HepG2 (cell line): ENCODE results near the gene GLE1. TPM values are rescaled to one million over a fixed set of nuclear protein-coding genes. Genes with fewer than 3 reads are reported as not detected.

Source experiments
- ATAC-seq: fragments of 200-7000 bp; cut with Tn5 transposase; 3 replicates; pipeline ENCODE4 v1.9.1; 2020; ENCODE audit warnings: mild to moderate bottlenecking, moderate library complexity
- BruUV-seq: library from RNA; stranded (reverse); fragments of 400-500 nt; replicated peaks from 2 replicates; lab custom pipeline; 2021; lab: Mats Ljungman, UMichigan
- CTCF ChIA-PET: fragments of 300-600 bp; formaldehyde crosslinking; extraction: SDS; loops from one replicate; lab custom pipeline; 2021; ENCODE audit warnings: low total read pairs, inconsistent platforms, low intra/inter-chr PET ratio; lab: Yijun Ruan, JAX
- POLR2A ChIA-PET: fragments of 350-600 bp; sonication (Branson Sonifier 250); formaldehyde crosslinking; loops from one replicate; lab custom pipeline; 2020; ENCODE audit warnings: antibody characterized with exemption, inconsistent platforms; lab: Yijun Ruan, JAX
- DNase-seq: peaks from one replicate; pipeline ENCODE4 v3.0.0-alpha.2; 2015; ENCODE audit warnings: low spot score
- FAIRE-seq: peaks from 3 replicates; lab custom pipeline; 2011; peaks lifted over from hg19 to GRCh38; lab: Jason Lieb, UNC
- H2AFZ ChIP-seq: one replicate; pipeline ENCODE4 v1.6.1; 2011; ENCODE audit warnings: low read length, inconsistent platforms
- H3K27ac ChIP-seq: fragments of 300-600 bp; 3 replicates; pipeline ENCODE4 v1.8.0; 2011; ENCODE audit warnings: mixed run types, mild to moderate bottlenecking, mixed read lengths, low read length, inconsistent platforms; ENCODE audit not compliant: insufficient read depth; ENCODE audit errors: extremely low read length
- H3K27me3 ChIP-seq, 2 experiments: fragments of 200-600 bp in 1 of 2; 2 replicates in 1 of 2; 3 replicates in 1 of 2; pipeline versions ENCODE4 v1.6.0 to v1.8.0; 2011; ENCODE audit warnings: low read length in 2 of 2, mild to moderate bottlenecking in 2 of 2, moderate library complexity in 2 of 2, inconsistent platforms in 1 of 2; ENCODE audit not compliant: insufficient read depth in 2 of 2, control insufficient read depth in 1 of 2
- H3K36me3 ChIP-seq, 2 experiments: fragments of 200-600 bp in 1 of 2; replicated peaks in 1 of 2; 2 replicates in 1 of 2; 3 replicates in 1 of 2; pipeline versions ENCODE4 v1.5.1 to v1.8.0; 2011; ENCODE audit warnings: low read length in 2 of 2, inconsistent platforms in 1 of 2; ENCODE audit not compliant: insufficient read depth in 2 of 2, control insufficient read depth in 1 of 2
- H3K4me1 ChIP-seq: 2 replicates; pipeline ENCODE4 v1.5.1; 2012; ENCODE audit warnings: low read length, inconsistent platforms; ENCODE audit not compliant: insufficient read depth
- H3K4me2 ChIP-seq: 2 replicates; pipeline ENCODE4 v1.6.0; 2011; ENCODE audit warnings: low read depth, low read length, inconsistent platforms
- H3K4me3 ChIP-seq, 3 experiments: fragments of 200-600 bp in 1 of 3; sonication (generic), shearing (Covaris generic) in 1 of 3; replicated peaks in 1 of 3; 2 replicates each; pipeline ENCODE4 v1.5.1; 2011 to 2016; ENCODE audit warnings: low read length in 3 of 3, inconsistent platforms in 2 of 3, low read depth in 2 of 3, mild to moderate bottlenecking in 2 of 3, control low read depth in 1 of 3, mixed read lengths in 1 of 3; ENCODE audit not compliant: insufficient read depth in 1 of 3
- H3K79me2 ChIP-seq: one replicate; pipeline ENCODE4 v1.6.1; 2011; ENCODE audit warnings: low read length, inconsistent platforms; ENCODE audit not compliant: insufficient read depth
- H3K9ac ChIP-seq: 2 replicates; pipeline ENCODE4 v1.6.0; 2011; ENCODE audit warnings: mild to moderate bottlenecking, low read depth, low read length, inconsistent platforms; ENCODE audit not compliant: insufficient read depth
- H3K9me3 ChIP-seq: 2 replicates; pipeline ENCODE4 v1.5.1; 2012; ENCODE audit warnings: mild to moderate bottlenecking, low read length
- H4K20me1 ChIP-seq: 2 replicates; pipeline ENCODE4 v1.6.0; 2011; ENCODE audit warnings: inconsistent platforms, mild to moderate bottlenecking, low read length, moderate library complexity; ENCODE audit not compliant: insufficient read depth
- CERS6 ChIP-seq: sonication (generic); formaldehyde crosslinking; IDR thresholded peaks from 2 replicates; pipeline ENCODE4 v1.5.0; 2020; ENCODE audit warnings: missing genetic modification reagents
- FOXJ3 ChIP-seq: sonication (generic); formaldehyde crosslinking; IDR thresholded peaks from 2 replicates; pipeline ENCODE4 v1.4.0; 2020; ENCODE audit warnings: missing genetic modification reagents, mild to moderate bottlenecking, borderline replicate concordance
- GABPB1 ChIP-seq: IDR thresholded peaks from 2 replicates; pipeline ENCODE4 v1.6.1; 2016; ENCODE audit warnings: mild to moderate bottlenecking, missing genetic modification reagents, moderate library complexity, missing compliant biosample characterization
- HES4 ChIP-seq: sonication (generic); formaldehyde crosslinking; IDR thresholded peaks from 2 replicates; pipeline ENCODE4 v1.9.0; 2021; ENCODE audit warnings: mild to moderate bottlenecking, missing genetic modification reagents, borderline replicate concordance
- ISX ChIP-seq: sonication (generic); formaldehyde crosslinking; conservative IDR thresholded peaks from 2 replicates; pipeline ENCODE4 v1.5.0; 2020; ENCODE audit warnings: missing genetic modification reagents
- PPARG ChIP-seq: conservative IDR thresholded peaks from 2 replicates; pipeline ENCODE4 v1.6.1; 2016; ENCODE audit warnings: missing biosample characterization, missing genetic modification reagents
- RFXAP ChIP-seq: sonication (generic); formaldehyde crosslinking; IDR thresholded peaks from 2 replicates; pipeline ENCODE4 v1.4.0; 2020; ENCODE audit warnings: missing genetic modification reagents, borderline replicate concordance
- ZNF275 ChIP-seq: sonication (generic); formaldehyde crosslinking; IDR thresholded peaks from 2 replicates; pipeline ENCODE4 v1.8.0; 2022; ENCODE audit warnings: missing genetic modification reagents, mild to moderate bottlenecking, inconsistent platforms, borderline replicate concordance
- ZNF557 ChIP-seq: sonication (generic); formaldehyde crosslinking; IDR thresholded peaks from 2 replicates; pipeline ENCODE4 v1.4.0; 2020; ENCODE audit warnings: missing genetic modification reagents
- ZNF629 ChIP-seq: sonication (generic); formaldehyde crosslinking; conservative IDR thresholded peaks from 2 replicates; pipeline ENCODE4 v1.5.0; 2020; ENCODE audit warnings: missing genetic modification reagents
- ZNF652 ChIP-seq: IDR thresholded peaks from 2 replicates; pipeline ENCODE4 v1.6.1; 2016; ENCODE audit warnings: low read depth, borderline replicate concordance
- ZNF670 ChIP-seq: sonication (generic); formaldehyde crosslinking; IDR thresholded peaks from 2 replicates; pipeline ENCODE4 v1.8.0; 2022; ENCODE audit warnings: mild to moderate bottlenecking, missing genetic modification reagents, borderline replicate concordance
- ZSCAN9 ChIP-seq: IDR thresholded peaks from 2 replicates; pipeline ENCODE4 v1.6.1; 2016; ENCODE audit warnings: borderline replicate concordance
- WGBS: methylation state at CpG from one replicate; pipeline ENCODE4 v1.1.6; 2017; ENCODE audit warnings: low lambda C conversion rate; 5-methylcytosine and 5-hydroxymethylcytosine counted together
- in situ Hi-C: cut with HindIII; loops from 2 replicates; pipeline ENCODE4 v1.10.0; 2017; ENCODE audit warnings: low pct_unique_long_range_greater_than_20kb; ENCODE audit not compliant: extremely low pct_ligation_motif_present
- intact Hi-C: fragments of 100-400 bp; cut with micrococcal nuclease; formaldehyde crosslinking; loops from one replicate; pipeline ENCODE4 v1.10.0; 2022; ENCODE audit not compliant: unreplicated experiment
- polyA plus RNA-seq, 8 experiments: library from polyadenylated mRNA; depleted of rRNA in 3 of 8; stranded (reverse) in 7 of 8; unstranded in 1 of 8; fragments of >200 nt; fragmentation: Illumina TruSeq in 4 of 8; extraction: Trizol in 4 of 8; gene quantifications; 2 replicates each; pipeline versions ENCODE4 v1.2.1 to v1.2.3, GENCODE V29; 2011 to 2016; ENCODE audit warnings: low read depth in 4 of 8, missing spikeins in 1 of 8, mixed read lengths in 1 of 8; ENCODE audit not compliant: insufficient read depth in 1 of 8
- total RNA-seq, 5 experiments: library from RNA; depleted of rRNA; stranded (reverse); fragments of >200 nt; fragmentation: Illumina TruSeq; extraction: Trizol; gene quantifications; 2 replicates each; pipeline ENCODE4 v1.2.3, GENCODE V29; 2016; ENCODE audit warnings: low read depth in 1 of 5

GLE1 gene
- total and polyA plus RNA-seq, 2 of the 13 experiments (the other 11 are each of a cell fraction or from before 2014, with no cell fraction given), result 14.7 to 28.8 TPM

DNA sequence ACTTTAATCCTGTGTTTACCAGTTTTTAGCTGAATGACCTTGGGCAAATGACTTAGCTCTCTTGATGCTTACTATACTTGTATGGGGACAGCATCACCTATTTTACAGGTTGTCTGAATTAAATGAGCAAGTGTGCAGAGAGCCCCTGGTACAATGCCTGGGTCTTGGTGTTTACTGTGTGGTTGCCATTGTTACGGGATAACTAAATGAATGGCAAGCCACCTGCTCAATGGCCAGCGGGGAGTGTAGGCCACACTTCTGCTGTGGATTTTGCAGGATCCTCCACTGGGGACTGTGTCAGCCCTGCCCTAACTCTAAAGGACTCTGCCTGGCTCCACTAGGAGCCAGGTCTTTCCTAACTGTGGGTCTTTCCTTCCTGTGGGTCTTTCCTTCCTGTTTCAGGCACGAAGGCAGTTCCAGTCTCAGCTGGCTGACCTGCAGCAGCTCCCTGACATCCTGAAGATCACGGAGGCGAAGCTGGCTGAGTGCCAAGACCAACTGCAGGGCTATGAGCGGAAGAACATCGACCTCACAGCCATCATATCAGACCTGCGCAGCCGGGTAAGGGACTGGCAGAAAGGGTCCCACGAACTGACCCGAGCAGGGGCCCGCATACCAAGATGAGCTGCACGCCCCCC, 10.3 kb upstream of the GLE1 start:
- WGBS, result 98% methylated on average over 11 of the region's 13 CpGs
- TF ChIP-seq ZNF652 (CRISPR knock-in tag) (no peak), FOXJ3 (no peak), CERS6 (CRISPR knock-in tag) (no peak), ISX (CRISPR knock-in tag) (no peak), GABPB1 (no peak), ZNF557 (CRISPR knock-in tag) (no peak), PPARG (CRISPR knock-in tag) (no peak), ZNF275 (CRISPR knock-in tag) (no peak), ZNF670 (CRISPR knock-in tag) (no peak), ZNF629 (no peak), RFXAP (CRISPR knock-in tag) (no peak), HES4 (CRISPR knock-in tag) (no peak), ZSCAN9 (CRISPR knock-in tag) (no peak)
- CTCF ChIA-PET, result no interaction called here
- POLR2A ChIA-PET, result interaction anchor here (2.1 kb wide), 1 partner anchor 11 kb away, joined by 11 read pairs; the partner anchor contains the start of gene GLE1
- Histone ChIP-seq H3K9me3 (no peaks in the 10 kb centered on the region), H3K36me3 (peaks cover 19 to 54% of the 10 kb centered on the region in 2 experiments), H3K27me3 (no peaks in the 10 kb centered on the region), H3K4me2 (no peak overlapping the region), H3K4me3 (no peak overlapping the region), H3K79me2 (no peaks in the 10 kb centered on the region), H4K20me1 (no peaks in the 10 kb centered on the region), H3K4me1 (peaks cover 17% of the 10 kb centered on the region), H3K9ac (no peak overlapping the region), H2AFZ (no peak overlapping the region), H3K27ac (no peak overlapping the region)
- ATAC-seq (no peak), FAIRE-seq (no peak), DNase-seq (no peak)
- intact Hi-C loops, result no loop called here
- in situ Hi-C loops, result no loop called here
- BruUV-seq, result no TSS peak
